GM12878 (cell line): ENCODE measurements around the gene SOX10. TPM values are rescaled to one million over a fixed set of nuclear protein-coding genes. Genes with fewer than 3 reads are reported as not detected.

ENCODE experiments used
- ATAC-seq: fragments of 200-7000 bp; cut with Tn5 transposase; 3 replicates; pipeline ENCODE4 v1.9.1; 2020; ENCODE audit warnings: mild to moderate bottlenecking, moderate library complexity
- BruUV-seq: library from RNA; stranded (reverse); fragments of 400-500 nt; replicated peaks from 2 replicates; lab custom pipeline; 2021; lab: Mats Ljungman, UMichigan
- CTCF ChIA-PET: fragments of 300-600 bp; sonication (Branson Sonifier 250); formaldehyde crosslinking; extraction: SDS; loops from one replicate; lab custom pipeline; 2021; ENCODE audit warnings: inconsistent platforms; lab: Yijun Ruan, JAX
- POLR2A ChIA-PET: fragments of 350-600 bp; formaldehyde crosslinking; extraction: SDS; loops from one replicate; lab custom pipeline; 2021; ENCODE audit warnings: inconsistent platforms; lab: Charles Lee
- RAD21 ChIA-PET: fragments of 300-600 bp; sonication (Branson Sonifier 250); formaldehyde crosslinking; loops from one replicate; lab custom pipeline; 2023; ENCODE audit warnings: antibody characterized with exemption; ENCODE audit not compliant: unreplicated experiment; lab: Charles Lee
- SMC1A ChIA-PET: fragments of 300-600 bp; sonication (Branson Sonifier 250); formaldehyde crosslinking; loops from one replicate; lab custom pipeline; 2023; ENCODE audit not compliant: unreplicated experiment, uncharacterized antibody; lab: Charles Lee
- DNase-seq: peaks from one replicate; pipeline ENCODE4 v3.0.0-alpha.2; 2011; ENCODE audit warnings: low read depth, low spot score
- FAIRE-seq: peaks from 3 replicates; lab custom pipeline; 2011; peaks lifted over from hg19 to GRCh38; lab: Jason Lieb, UNC
- H2AFZ ChIP-seq: 2 replicates; pipeline ENCODE4 v1.6.0; 2011; ENCODE audit warnings: low read depth, low read length, control low read depth; ENCODE audit not compliant: control insufficient read depth
- H3K27ac ChIP-seq: 2 replicates; pipeline ENCODE4 v1.5.1; 2011; ENCODE audit warnings: control low read depth; ENCODE audit not compliant: control insufficient read depth, insufficient read depth
- H3K27me3 ChIP-seq, 2 experiments: replicated peaks in 1 of 2; 2 replicates each; pipeline versions ENCODE4 v1.6.0 to v1.6.1; 2011; ENCODE audit warnings: low read length in 1 of 2; ENCODE audit not compliant: control insufficient read depth in 2 of 2, insufficient read depth in 2 of 2
- H3K36me3 ChIP-seq, 2 experiments: 2 replicates each; pipeline ENCODE4 v1.5.1; 2011; ENCODE audit warnings: low read length in 1 of 2; ENCODE audit not compliant: control insufficient read depth in 2 of 2, insufficient read depth in 2 of 2
- H3K4me1 ChIP-seq: 2 replicates; pipeline ENCODE4 v1.6.1; 2011; ENCODE audit warnings: mild to moderate bottlenecking, low read length, moderate library complexity, mixed read lengths; ENCODE audit not compliant: control insufficient read depth, insufficient read depth
- H3K4me2 ChIP-seq: 2 replicates; pipeline ENCODE4 v1.6.0; 2011; ENCODE audit warnings: control low read depth; ENCODE audit not compliant: control insufficient read depth, insufficient read depth
- H3K4me3 ChIP-seq: fragments of 200-600 bp; sonication (generic); 2 replicates; pipeline ENCODE4 v1.5.1; 2016
- H3K79me2 ChIP-seq: 2 replicates; pipeline ENCODE4 v1.6.0; 2011; ENCODE audit warnings: low read length; ENCODE audit not compliant: control insufficient read depth, insufficient read depth
- H3K9ac ChIP-seq: 2 replicates; pipeline ENCODE4 v1.8.0; 2011; ENCODE audit warnings: low read length, control low read depth, mixed read lengths; ENCODE audit not compliant: control insufficient read depth, insufficient read depth
- H3K9me3 ChIP-seq: replicated peaks from 3 replicates; pipeline ENCODE4 v1.5.1; 2011; ENCODE audit warnings: mild to moderate bottlenecking, low read length; ENCODE audit not compliant: control insufficient read depth, insufficient read depth
- H4K20me1 ChIP-seq: 2 replicates; pipeline ENCODE4 v1.6.0; 2011; ENCODE audit not compliant: control insufficient read depth, insufficient read depth
- ETV6 ChIP-seq, 2 experiments: fragments of 450-650 bp in 1 of 2; IDR thresholded peaks in 1 of 2; conservative IDR thresholded peaks in 1 of 2; 2 replicates each; pipeline ENCODE4 v1.6.1; 2014; ENCODE audit warnings: antibody characterized with exemption in 1 of 2, borderline replicate concordance in 1 of 2, low read depth in 1 of 2, mild to moderate bottlenecking in 1 of 2, moderate library complexity in 1 of 2
- HDGF ChIP-seq: fragments of 450-650 bp; IDR thresholded peaks from 2 replicates; pipeline ENCODE4 v1.6.1; 2016; ENCODE audit warnings: antibody characterized with exemption
- JUNB ChIP-seq: IDR thresholded peaks from 2 replicates; pipeline ENCODE4 v1.6.1; 2016; ENCODE audit warnings: antibody characterized with exemption, mild to moderate bottlenecking
- JUND ChIP-seq: IDR thresholded peaks from 2 replicates; pipeline ENCODE4 v1.6.1; 2012; ENCODE audit warnings: low read depth, mild to moderate bottlenecking, low read length, improper control_type of control experiment, moderate library complexity
- POLR2AphosphoS5 ChIP-seq: IDR thresholded peaks from 2 replicates; pipeline ENCODE4 v1.6.1; 2011; ENCODE audit warnings: mild to moderate bottlenecking, low read length, inconsistent platforms
- SMAD5 ChIP-seq: IDR thresholded peaks from 2 replicates; pipeline ENCODE4 v1.6.1; 2016; ENCODE audit warnings: antibody characterized with exemption, low read depth
- SMARCA5 ChIP-seq: fragments of 450-650 bp; IDR thresholded peaks from 2 replicates; pipeline ENCODE4 v1.6.1; 2017; ENCODE audit warnings: mild to moderate bottlenecking
- SPI1 ChIP-seq: IDR thresholded peaks from 2 replicates; pipeline ENCODE4 v1.6.1; 2011; ENCODE audit warnings: low read depth, mild to moderate bottlenecking, low read length, moderate library complexity, borderline replicate concordance; ENCODE audit not compliant: insufficient read depth
- STAT3 ChIP-seq: IDR thresholded peaks from 2 replicates; pipeline ENCODE4 v1.6.1; 2011; ENCODE audit warnings: low read depth, low read length, improper control_type of control experiment
- SUPT20H ChIP-seq: IDR thresholded peaks from 2 replicates; pipeline ENCODE4 v1.6.1; 2011; ENCODE audit warnings: low read depth, mild to moderate bottlenecking, low read length, moderate library complexity, borderline replicate concordance; ENCODE audit not compliant: control insufficient read depth
- TCF7 ChIP-seq: IDR thresholded peaks from 2 replicates; pipeline ENCODE4 v1.6.1; 2014; ENCODE audit warnings: antibody characterized with exemption, borderline replicate concordance
- WRNIP1 ChIP-seq: IDR thresholded peaks from 2 replicates; pipeline ENCODE4 v1.6.1; 2011; ENCODE audit warnings: low read depth, low read length, improper control_type of control experiment, borderline replicate concordance
- ZNF622 ChIP-seq: fragments of 450-650 bp; IDR thresholded peaks from 2 replicates; pipeline ENCODE4 v1.6.1; 2017; ENCODE audit warnings: mild to moderate bottlenecking, inconsistent platforms
- WGBS: methylation state at CpG from one replicate; pipeline ENCODE4 v1.1.6; 2016; ENCODE audit warnings: low lambda C conversion rate; ENCODE audit not compliant: insufficient replicate concordance, insufficient coverage; ENCODE audit errors: missing lambda C conversion rate; 5-methylcytosine and 5-hydroxymethylcytosine counted together
- in situ Hi-C: fragments of 300-500 bp; cut with MboI; formaldehyde crosslinking; loops from 9 replicates; pipeline ENCODE4 v1.14.3; 2018; ENCODE audit warnings: mixed read lengths
- intact Hi-C: fragments of 100-400 bp; cut with micrococcal nuclease; formaldehyde crosslinking; loops from one replicate; pipeline ENCODE4 v1.14.2; 2022; ENCODE audit not compliant: unreplicated experiment
- polyA plus RNA-seq, 11 experiments: library from polyadenylated mRNA; depleted of rRNA in 4 of 11; unstranded in 6 of 11; stranded (reverse) in 5 of 11; fragments of >200 nt; fragmentation: Nextera tagmentation in 4 of 11; fragmentation: Illumina TruSeq in 1 of 11; extraction: Ambion mirVana in 4 of 11; extraction: Trizol in 1 of 11; gene quantifications; 1 replicate in 1 of 11; 2 replicates in 10 of 11; pipeline versions ENCODE4 v1.2.1 to v1.2.3, GENCODE V29; 2011 to 2016; ENCODE audit warnings: inconsistent platforms in 2 of 11, missing spikeins in 2 of 11, low read depth in 1 of 11
- total RNA-seq, 4 experiments: library from RNA; depleted of rRNA in 3 of 4; stranded (reverse); fragments of >200 nt in 3 of 4; fragmentation: Illumina TruSeq in 1 of 4; extraction: Trizol in 1 of 4; gene quantifications; 2 replicates each; pipeline versions ENCODE4 v1.2.1 to v1.2.3, GENCODE V29; 2013 to 2021
- TF ChIP-seq, protein P1 (sequence below): IDR thresholded peaks from 2 replicates; pipeline ENCODE4 v1.6.1; 2011; ENCODE audit warnings: low read depth, mild to moderate bottlenecking, low read length, moderate library complexity, borderline replicate concordance; ENCODE audit errors: extremely low read depth
- TF ChIP-seq, protein P2 (sequence below): fragments of 450-650 bp; formaldehyde crosslinking; IDR thresholded peaks from 2 replicates; pipeline ENCODE4 v1.5.0; 2022; ENCODE audit warnings: mild to moderate bottlenecking, missing genetic modification characterization
- TF ChIP-seq, protein P3 (sequence below): IDR thresholded peaks from 2 replicates; pipeline ENCODE4 v1.6.1; 2012; ENCODE audit warnings: low read depth, low read length, improper control_type of control experiment

The SOX10 gene
- total and polyA plus RNA-seq, 10 of the 15 experiments (the other 5 are each of a cell fraction or from before 2014, with no cell fraction given): 0.05 TPM; not detected in 9

DNA sequence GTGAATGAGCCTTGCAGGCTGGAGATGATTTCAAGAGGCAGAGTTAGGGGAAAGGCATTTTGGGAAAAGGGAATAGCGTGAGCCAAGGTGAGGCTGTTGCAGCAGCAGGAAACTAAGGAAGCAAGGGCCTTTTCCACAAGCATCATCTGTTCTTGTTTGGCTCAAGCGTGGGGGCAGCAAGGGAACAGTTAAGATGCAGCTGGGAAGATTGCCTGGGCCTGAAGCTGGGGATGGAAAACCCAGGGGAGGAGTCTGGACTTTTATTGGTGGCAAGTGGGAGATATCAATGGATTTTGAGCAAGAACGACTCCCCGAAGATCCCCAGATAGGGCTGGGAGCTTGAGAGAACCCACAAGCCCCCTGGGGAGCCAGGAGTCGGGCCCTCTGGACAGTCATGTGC is 45.5 kb upstream of the SOX10 start:
- 9% methylated on average over 5 of the region's 5 CpGs for WGBS
- H3K4me2 ChIP-seq: no peak overlapping the region
- H3K27ac ChIP-seq: no peak overlapping the region
- ChIA-PET CTCF (no interaction called here), SMC1A (no interaction called here), POLR2A (interaction anchor here (0.6 kb wide), 1 partner anchor 34 kb away, joined by 4 read pairs; no protein-coding TSS in a partner anchor), RAD21 (no interaction called here)
- no peaks in the 10 kb centered on the region for H3K27me3 ChIP-seq
- H3K79me2 ChIP-seq: no peaks in the 10 kb centered on the region
- in situ Hi-C loops: no loop called here
- ATAC-seq (no peak), DNase-seq (no peak), FAIRE-seq (no peak)
- H3K9me3 ChIP-seq: no peaks in the 10 kb centered on the region
- no peaks in the 10 kb centered on the region for H3K36me3 ChIP-seq
- no TSS peak for BruUV-seq
- no peaks in the 10 kb centered on the region for H4K20me1 ChIP-seq
- peaks cover 7% of the 10 kb centered on the region; the same call in 1 of the 2 replicates for H3K4me1 ChIP-seq
- no peak overlapping the region for H3K9ac ChIP-seq
- TF ChIP-seq, protein P1, sequence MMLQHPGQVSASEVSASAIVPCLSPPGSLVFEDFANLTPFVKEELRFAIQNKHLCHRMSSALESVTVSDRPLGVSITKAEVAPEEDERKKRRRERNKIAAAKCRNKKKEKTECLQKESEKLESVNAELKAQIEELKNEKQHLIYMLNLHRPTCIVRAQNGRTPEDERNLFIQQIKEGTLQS: no peak
- no peak for TF ChIP-seq SMAD5
- TF ChIP-seq, protein P2, sequence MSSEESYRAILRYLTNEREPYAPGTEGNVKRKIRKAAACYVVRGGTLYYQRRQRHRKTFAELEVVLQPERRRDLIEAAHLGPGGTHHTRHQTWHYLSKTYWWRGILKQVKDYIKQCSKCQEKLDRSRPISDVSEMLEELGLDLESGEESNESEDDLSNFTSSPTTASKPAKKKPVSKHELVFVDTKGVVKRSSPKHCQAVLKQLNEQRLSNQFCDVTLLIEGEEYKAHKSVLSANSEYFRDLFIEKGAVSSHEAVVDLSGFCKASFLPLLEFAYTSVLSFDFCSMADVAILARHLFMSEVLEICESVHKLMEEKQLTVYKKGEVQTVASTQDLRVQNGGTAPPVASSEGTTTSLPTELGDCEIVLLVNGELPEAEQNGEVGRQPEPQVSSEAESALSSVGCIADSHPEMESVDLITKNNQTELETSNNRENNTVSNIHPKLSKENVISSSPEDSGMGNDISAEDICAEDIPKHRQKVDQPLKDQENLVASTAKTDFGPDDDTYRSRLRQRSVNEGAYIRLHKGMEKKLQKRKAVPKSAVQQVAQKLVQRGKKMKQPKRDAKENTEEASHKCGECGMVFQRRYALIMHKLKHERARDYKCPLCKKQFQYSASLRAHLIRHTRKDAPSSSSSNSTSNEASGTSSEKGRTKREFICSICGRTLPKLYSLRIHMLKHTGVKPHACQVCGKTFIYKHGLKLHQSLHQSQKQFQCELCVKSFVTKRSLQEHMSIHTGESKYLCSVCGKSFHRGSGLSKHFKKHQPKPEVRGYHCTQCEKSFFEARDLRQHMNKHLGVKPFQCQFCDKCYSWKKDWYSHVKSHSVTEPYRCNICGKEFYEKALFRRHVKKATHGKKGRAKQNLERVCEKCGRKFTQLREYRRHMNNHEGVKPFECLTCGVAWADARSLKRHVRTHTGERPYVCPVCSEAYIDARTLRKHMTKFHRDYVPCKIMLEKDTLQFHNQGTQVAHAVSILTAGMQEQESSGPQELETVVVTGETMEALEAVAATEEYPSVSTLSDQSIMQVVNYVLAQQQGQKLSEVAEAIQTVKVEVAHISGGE (CRISPR knock-in tag): no peak
- TF ChIP-seq SPI1: no peak
- TF ChIP-seq, protein P3, sequence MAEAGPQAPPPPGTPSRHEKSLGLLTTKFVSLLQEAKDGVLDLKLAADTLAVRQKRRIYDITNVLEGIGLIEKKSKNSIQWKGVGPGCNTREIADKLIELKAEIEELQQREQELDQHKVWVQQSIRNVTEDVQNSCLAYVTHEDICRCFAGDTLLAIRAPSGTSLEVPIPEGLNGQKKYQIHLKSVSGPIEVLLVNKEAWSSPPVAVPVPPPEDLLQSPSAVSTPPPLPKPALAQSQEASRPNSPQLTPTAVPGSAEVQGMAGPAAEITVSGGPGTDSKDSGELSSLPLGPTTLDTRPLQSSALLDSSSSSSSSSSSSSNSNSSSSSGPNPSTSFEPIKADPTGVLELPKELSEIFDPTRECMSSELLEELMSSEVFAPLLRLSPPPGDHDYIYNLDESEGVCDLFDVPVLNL: no peak
- TF ChIP-seq POLR2AphosphoS5: no peak
- TF ChIP-seq JUNB: no peak
- TF ChIP-seq WRNIP1: no peak
- no peak for TF ChIP-seq ZNF622
- no peak for TF ChIP-seq JUND
- no peak for TF ChIP-seq ETV6 (conservative IDR thresholded peaks at IDR 0.05 in 1 of 2, IDR thresholded peaks at IDR 0.05 in 1 of 2; ENCODE audit: borderline replicate concordance in 1 of 2, low read depth in 1 of 2)
- no peak for TF ChIP-seq TCF7
- no peak for TF ChIP-seq SUPT20H
- no peak for TF ChIP-seq STAT3
- no peak for TF ChIP-seq HDGF
- TF ChIP-seq SMARCA5: no peak
- no peak overlapping the region for H2AFZ ChIP-seq
- no peak overlapping the region for H3K4me3 ChIP-seq
- intact Hi-C loops: no loop called here
